WI38 (cell line): Measurements from ENCODE around the gene EMB.
"Not testable (repeated sequence)": the region's sequence is repeated elsewhere in the genome, so short reads cannot be mapped to it uniquely, and the experiment has no call there.

ENCODE experiments used
- H3K4me3 ChIP-seq: 2 replicates; pipeline ENCODE4 v1.5.1; 2011; ENCODE audit warnings: low read depth, mild to moderate bottlenecking, control low read depth, low read length
- TF ChIP-seq, protein P1 (sequence below): IDR thresholded peaks from 2 replicates; pipeline ENCODE4 v1.5.1; 2012; ENCODE audit warnings: low read depth, mild to moderate bottlenecking, control low read depth, low read length

The EMB gene

DNA sequence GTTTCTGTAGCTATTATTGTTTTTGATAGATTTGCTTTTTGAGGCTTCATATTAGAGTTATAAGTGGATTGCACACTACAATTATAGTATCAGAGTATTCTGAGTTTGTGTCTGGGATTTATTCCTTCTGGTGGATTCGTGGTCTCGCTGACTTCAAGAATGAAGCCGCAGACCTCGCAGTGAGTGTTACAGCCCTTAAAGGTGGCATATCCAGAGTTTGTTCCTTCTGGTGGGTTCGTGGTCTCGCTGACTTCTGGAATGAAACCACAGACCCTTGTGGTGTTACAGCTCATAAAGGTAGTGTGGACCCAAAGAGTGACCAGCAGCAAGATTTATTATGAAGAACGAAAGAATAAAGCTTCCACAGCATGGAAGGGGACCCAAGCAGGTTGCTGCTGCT is 6.9 kb upstream of the EMB start:
- TF ChIP-seq, protein P1, sequence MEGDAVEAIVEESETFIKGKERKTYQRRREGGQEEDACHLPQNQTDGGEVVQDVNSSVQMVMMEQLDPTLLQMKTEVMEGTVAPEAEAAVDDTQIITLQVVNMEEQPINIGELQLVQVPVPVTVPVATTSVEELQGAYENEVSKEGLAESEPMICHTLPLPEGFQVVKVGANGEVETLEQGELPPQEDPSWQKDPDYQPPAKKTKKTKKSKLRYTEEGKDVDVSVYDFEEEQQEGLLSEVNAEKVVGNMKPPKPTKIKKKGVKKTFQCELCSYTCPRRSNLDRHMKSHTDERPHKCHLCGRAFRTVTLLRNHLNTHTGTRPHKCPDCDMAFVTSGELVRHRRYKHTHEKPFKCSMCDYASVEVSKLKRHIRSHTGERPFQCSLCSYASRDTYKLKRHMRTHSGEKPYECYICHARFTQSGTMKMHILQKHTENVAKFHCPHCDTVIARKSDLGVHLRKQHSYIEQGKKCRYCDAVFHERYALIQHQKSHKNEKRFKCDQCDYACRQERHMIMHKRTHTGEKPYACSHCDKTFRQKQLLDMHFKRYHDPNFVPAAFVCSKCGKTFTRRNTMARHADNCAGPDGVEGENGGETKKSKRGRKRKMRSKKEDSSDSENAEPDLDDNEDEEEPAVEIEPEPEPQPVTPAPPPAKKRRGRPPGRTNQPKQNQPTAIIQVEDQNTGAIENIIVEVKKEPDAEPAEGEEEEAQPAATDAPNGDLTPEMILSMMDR: no peak
- no peak overlapping the region for H3K4me3 ChIP-seq

DNA sequence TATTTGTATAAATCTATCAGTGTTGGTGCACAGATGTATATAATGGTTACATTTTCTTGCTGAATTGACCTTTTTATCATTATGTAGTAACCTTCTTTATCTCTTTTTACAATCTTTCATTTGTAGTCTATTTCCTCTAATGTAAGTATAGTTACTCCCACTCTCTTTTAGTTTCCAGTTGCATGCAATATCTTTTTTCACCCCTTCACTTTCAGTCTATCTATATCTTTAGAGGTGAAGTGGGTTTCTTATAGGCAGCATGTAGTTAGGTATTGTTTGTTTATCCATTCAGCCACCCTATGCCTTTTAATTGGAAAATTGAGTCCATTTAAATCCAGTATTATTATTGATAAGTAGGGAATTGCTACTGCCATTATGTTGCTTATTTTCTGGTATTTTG is 6.1 kb upstream of the EMB start:
- no peak overlapping the region for H3K4me3 ChIP-seq
- TF ChIP-seq, protein P1: no peak

DNA sequence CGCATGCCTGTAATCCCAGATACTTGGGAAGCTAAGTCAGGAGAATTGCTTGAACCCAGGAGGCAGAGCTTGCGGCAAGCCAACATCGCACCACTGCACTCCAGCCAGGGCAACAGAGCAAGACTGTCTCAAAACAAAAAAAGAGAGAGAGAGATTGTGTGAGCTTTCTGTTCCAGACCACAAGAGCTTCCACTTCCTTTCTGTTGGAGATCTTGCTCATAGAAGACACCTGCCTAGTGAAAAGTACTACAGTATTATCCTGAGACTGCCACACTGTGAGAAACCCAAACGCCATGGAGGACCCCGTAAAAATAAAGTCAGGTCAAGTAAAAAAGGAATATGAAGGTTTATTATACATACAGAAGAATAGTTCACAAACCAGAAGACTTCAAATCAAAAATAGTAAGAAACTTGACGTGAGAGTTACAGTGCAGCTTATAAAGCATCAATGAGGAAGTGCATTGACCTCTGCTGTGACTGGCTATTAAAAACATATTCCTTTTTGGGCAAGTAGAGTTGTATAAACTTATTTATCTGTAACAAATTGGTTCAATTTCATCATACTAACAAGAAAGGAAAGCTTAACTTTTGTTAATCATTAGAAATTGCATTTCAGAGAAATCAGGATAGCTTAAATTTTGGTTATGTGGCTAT is 4.3 kb upstream of the EMB start:
- TF ChIP-seq, protein P1: no peak
- no peak overlapping the region for H3K4me3 ChIP-seq

DNA sequence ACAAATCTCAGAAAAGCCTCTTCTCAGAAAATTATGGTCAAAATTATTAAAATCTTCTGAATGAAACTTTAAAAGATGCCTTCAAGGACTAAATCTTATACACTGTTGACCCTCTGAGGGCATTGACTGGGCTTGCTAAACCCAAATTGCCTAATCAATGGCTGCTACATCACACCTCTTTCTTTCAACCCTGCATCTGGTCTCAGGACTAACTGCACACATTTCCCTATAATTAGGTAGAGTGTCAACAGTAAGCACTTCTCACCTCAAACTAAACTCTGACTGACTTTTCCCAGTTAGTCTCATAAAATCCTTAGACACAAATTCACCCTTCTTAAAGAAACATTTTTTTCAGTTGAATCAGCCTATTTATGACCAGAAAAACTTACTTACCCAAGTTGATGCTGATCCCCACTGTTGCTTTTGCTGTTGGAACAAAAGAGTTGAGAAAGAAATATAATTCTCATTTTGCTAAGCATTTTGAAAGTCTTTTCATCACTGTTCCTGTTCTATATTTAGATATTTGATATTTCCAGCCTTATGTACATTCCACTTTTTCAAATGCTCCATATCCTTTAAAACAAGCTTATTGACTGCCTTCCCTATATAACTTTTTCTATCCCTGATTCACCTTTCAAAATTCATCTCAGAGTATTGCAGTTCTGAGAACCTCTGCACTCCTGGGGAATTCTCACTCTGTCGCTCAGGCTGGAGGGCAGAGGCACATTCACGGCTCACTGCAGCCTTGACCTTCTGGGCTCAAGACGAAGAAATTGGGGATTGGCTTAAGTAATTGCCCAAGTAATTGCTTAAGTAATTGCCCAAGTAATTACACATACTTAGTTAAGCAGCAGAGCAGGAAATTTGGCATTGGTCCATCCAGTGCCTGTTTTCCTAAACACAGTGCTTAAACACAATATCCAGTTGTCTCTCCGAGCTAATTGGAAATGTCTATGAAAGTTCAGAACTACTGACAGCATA is 1.8 kb upstream of the EMB start:
- not testable (repeated sequence) for H3K4me3 ChIP-seq

DNA sequence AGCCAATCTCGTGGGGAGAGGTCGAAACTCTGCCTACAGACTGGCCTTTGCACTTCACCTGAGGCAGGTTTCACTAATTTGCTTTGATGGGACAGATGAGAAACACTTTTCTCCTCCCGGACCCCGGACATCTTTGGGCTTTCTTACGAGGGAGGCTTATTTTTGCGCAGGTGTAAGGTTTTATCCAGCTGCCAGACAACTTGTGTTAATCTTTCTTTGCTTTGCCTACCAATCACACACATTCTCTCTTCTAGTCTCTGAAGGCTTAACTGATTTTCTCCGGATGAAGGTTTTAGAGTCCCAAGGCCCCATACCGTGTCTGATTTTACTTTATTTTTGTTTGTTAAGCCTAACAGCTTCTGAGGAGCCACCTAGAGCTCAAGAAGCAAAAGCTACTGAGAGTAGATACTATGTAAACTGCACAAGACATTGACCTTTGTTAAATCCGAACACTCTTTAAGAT is 436 bp upstream of the EMB start:
- TF ChIP-seq, protein P1: no peak

DNA sequence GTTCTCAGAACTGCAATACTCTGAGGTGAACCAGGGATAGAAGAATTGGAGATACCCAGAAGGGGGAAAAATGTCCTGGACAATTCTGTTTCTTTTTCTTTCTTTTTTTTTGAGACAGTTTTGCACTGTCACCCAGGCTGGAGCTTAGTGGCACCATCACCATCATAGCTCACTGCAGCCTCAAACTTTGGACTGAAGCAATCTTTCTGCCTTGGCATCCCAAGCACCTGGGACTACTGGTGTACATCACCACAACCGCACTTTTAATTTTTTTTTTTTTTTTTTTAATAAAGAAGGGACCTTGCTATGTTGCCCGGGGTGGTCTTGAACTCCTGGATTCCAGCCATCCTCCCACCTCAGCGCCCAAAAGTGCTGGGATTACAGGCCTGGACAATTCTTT is 1.9 kb downstream of the EMB start:
- TF ChIP-seq, protein P1: no peak
- H3K4me3 ChIP-seq: no peak overlapping the region

More for the DNA sequence above, 436 bp upstream of the EMB start:
- H3K4me3 ChIP-seq: no peak overlapping the region; the same call in 1 of the 2 replicates

DNA sequence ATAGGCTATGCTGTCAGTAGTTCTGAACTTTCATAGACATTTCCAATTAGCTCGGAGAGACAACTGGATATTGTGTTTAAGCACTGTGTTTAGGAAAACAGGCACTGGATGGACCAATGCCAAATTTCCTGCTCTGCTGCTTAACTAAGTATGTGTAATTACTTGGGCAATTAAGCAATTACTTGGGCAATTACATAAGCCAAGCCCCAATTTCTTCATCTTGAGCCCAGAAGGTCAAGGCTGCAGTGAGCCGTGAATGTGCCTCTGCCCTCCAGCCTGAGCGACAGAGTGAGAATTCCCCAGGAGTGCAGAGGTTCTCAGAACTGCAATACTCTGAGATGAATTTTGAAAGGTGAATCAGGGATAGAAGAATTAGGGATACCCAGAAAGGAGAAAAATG is 3.0 kb downstream of the EMB start:
- H3K4me3 ChIP-seq: not testable (repeated sequence)

DNA sequence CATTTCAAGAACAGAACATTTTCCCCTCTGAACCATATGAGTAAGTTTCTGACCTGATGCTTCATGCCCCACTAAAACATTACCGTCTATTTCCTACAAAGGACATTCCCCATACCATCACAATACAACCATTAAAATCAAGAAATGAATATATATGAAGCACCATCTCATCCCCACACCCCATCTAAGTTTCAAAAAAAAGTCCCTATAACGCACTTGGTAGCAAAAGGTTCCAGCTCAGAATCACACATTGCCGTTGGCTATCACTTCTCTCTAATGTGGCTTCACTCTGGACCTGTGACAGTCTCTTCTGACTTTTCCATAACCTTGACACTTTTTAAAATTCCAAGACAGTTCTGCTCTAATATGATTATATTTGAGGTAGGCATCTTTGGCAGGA is 5.9 kb downstream of the EMB start:
- no peak overlapping the region for H3K4me3 ChIP-seq
- TF ChIP-seq, protein P1: no peak

DNA sequence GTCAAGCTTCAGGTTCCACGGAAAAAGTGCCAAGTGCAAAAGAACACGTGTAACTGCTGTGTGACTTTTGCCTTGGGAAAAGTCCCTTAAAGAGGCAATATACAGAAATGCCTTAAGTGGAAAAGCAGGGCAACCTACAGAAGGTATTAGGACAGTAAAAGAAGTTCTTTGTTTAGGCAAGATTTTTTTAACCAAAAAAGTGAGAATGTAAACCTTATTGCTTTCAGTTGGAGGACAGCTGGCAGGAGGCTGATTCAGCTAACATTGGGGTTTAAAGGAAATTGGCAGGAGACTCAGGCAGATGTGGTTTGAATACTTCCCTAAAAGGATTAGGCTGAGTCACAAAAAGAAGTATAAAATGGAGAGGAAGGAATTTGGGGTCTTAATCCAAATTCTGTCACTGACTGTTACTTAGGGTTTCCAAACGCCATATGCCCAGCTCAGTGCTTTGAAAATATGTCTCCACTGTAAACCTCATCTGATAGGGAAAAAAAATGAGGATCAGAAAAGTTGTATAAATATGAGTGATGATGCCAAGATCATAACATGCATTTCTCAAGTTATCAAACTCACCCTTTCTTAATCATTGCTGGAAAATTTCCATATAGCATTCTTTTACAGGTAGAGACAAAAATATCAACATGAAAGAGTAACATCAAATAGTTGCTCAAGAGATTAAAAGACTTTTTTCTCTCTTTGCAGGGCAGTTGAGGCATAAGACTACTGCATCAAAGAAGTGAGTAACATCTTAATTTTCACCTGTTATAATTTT is 9.8 kb downstream of the EMB start:
- not testable (repeated sequence) for H3K4me3 ChIP-seq

DNA sequence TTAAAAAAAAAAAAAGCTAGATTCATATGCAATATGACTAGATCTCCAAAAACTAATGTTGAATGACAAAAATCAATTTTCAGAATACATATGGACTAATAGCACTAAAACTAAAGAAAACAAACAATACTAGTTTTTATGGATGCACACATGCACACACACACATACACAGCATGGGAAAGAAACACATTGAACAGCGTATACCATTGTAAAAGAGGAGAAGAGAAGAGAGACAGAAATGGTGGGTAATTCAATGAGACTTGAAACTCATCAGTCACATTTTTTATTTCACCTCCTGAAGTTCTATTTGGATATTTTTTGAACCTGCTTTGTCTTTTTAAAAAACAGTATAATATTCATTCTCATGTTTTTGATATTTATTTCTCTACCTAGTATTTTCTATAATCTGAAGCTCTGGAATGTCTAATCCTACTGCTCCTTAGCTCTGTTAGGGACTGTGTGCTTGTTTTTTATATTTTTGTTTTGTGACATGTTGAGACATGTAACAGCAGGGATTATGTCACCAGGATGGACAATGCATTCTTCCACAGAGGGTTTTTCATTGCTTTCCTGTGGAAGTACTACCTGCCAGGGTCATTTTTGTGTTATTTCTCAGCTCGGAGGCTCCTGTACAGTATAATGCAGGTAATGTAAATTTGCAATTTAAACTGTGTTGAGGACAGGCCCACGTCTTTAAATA is 17.8 kb downstream of the EMB start:
- not testable (repeated sequence) for H3K4me3 ChIP-seq

DNA sequence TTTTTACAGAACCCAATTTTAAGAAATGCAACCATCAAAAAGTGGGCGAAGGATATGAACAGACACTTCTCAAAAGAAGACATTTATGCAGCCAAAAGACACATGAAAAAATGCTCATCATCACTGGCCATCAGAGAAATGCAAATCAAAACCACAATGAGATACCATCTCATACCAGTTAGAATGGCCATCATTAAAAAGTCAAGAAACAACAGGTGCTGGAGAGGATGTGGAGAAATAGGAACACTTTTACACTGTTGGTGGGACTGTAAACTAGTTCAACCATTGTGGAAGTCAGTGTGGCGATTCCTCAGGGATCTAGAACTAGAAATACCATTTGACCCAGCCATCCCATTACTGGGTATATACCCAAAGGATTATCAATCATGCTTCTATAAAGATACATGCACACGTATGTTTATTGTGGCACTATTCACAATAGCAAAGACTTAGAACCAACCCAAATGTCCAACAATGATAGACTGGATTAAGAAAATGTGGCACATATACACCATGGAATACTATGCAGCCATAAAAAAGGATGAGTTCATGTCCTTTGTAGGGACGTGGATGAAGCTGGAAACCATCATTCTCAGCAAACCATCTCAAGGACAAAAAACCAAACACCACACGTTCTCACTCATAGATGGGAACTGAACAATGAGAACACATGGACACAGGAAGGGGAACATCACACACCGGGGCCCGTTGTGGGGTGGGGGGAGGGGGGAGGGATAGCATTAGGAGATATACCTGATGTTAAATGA is 19.7 kb downstream of the EMB start:
- not testable (repeated sequence) for H3K4me3 ChIP-seq
